ENCODE results near the gene IRF9.

IRF9 gene

DNA sequence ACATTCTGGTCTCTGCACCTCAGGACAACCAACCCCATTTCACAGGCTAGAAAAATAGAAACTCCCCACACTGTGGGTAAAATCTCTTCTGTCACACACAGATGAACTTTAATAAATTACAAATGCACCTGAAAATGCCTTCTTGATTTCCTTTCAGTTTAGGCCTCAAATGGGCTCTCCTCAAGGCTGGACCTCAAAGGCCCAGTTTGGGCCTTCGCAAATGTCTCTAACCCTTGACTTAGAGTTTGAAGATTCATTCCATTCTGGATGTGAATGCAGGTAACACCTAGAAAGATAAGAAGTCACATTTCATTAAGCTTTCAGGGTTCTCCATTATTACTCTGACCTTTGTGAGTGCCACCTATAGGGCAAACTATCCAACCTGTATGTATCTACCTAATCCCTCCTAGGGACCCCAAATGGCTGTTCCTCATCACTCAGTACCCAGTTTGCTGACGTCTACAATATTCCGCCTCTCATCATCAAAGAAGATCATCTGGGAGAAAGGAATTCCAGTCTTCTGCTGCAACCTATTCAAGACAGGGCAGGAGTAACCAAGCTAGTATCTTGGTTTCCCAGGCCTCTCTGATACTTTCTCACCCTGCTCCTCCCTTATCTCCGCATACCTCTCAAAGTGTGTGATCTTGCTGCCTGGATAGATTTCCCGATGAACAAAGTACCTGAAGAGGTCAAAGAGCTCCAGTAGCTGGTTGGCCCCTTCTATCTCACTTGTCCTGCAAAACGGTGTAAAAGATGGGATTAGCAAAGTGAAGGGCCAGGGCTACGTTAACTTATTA is 53.0 kb downstream of the IRF9 start:
- DNase-seq (ENCODE audit: low read depth in 4 of 4, low spot score in 1 of 4), result no peak

DNA sequence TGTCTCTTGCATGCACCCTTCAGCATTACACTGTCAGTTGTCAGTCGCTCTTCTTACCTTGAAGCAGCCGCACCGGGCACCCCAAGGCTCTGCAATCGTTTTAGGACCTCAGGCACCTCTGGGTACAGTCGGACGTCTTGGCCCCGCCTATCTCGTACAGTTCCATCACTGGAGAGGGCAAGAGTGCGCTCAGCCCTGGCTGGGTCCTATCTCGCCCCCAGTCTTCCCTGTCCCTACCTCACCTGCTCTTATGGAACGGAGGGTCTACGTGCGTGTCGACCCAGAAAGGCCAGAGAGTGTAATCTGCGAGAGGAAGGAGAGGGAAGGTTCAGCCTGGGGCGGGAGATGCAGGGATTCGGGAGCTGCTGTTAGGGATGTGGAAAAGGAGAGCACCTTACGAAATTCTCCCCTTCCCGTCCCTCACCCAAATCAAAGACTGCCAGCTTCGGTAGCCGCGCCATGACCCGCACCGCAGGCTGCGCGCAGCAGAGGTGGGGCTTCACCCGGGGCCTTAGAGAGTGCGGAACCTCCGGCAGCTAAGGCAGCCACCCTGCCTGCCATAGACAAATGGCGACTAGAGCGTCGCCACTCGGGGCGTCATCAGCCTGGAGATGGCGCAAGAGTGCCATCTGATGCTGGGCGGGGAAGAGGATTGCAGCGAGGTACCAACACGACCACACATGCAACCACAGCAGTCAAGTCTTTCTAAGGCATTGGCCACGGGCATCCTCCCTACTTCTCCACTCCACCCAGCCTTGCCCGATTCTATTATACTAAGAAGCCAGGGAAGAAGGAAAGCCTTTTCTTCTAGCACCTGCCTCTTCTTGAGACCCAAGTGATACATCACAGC is 54.7 kb downstream of the IRF9 start, which contains the start of gene MDP1:
Gene MDP1, minus strand, starts transcription at position 572 of the 850 bp plus-strand sequence. Its CDS starts 111 bp downstream, at position 461.
- DNase-seq (ENCODE audit: low read depth in 4 of 4, low spot score in 1 of 4), result peak; percentile 52 to 77 (median 66)

All from stimulated activated CD4-positive, alpha-beta T cell treated with anti-CD3 and anti-CD28 coated beads, Interleukin-1b, Interleukin-23, amount 100 ng/mL, for 24 hours (primary cell).